GM18507 (cell line): Measurements from ENCODE around the gene NRP1.
"Not testable (repeated sequence)": the region's sequence is repeated elsewhere in the genome, so short reads cannot be mapped to it uniquely, and the experiment has no call there.

Experiments
- DNase-seq: peaks from one replicate; pipeline ENCODE4 v3.0.0; 2011; ENCODE audit warnings: low read depth; ENCODE audit not compliant: insufficient read length; ENCODE audit errors: extremely low spot score
- FAIRE-seq: peaks from 2 replicates; lab custom pipeline; 2011; peaks lifted over from hg19 to GRCh38; lab: Jason Lieb, UNC

Gene NRP1

DNA sequence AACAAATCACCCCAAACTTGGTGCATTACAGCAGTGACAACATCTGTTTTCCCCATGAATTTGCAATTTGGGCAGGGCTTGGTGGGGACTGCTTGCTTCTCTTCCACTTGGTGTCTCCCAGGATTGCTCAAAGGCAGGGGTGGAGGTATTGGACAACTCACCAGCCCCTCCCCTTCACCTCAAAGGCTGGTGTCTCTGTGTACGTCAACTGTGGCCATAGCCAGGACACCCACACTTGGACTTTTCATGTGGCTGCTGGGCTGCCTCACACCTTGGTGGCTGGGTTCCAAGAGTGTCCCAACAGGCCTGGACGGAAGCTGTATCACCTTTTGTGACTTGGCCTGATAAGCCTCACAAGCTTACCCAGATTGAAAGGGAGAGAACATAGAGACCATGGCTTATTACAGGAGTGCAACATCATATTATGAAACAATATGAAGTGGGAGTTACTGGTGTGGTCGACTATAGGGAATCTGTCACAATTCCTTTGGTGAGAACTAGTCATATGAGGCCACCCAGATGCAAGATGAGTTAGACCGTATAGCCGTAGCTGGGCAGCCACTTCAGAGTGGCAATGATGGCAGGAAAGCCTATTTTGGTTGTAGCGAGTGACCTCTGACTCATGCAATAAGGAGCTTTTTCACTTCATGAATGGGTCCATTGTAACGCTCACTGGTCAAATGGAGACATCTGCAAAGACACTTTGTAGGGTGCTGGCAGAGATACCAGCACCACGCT is 188.8 kb downstream of the NRP1 start:
- FAIRE-seq (no peak), DNase-seq (no peak)

DNA sequence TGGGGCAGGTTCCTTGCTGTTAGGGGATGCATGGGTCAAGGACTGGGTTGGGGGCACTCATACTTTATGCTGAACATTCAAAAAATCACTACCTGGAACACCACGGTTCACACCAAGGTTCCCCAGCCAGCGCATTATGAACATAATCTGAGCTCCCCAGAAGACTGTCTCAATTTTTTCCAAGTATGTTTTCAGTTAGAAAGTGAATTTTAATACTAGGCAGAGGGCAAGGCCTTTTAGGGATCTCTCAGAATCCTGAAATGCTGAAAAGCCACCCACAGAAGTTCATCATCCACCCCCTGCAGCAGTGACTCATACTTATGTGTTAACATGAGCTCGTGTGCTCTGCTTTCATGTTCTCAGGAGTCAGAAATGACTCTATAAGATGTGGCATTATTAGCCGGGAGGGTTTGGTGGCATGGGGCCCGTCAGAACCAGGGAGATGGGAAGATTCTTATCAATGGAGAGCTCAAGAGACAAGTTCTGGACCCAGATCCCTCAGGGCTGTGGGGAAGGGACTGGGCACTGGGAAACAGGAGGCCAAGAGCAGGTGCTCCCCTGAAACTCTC is 191.2 kb downstream of the NRP1 start:
- DNase-seq (no peak), FAIRE-seq (no peak)

DNA sequence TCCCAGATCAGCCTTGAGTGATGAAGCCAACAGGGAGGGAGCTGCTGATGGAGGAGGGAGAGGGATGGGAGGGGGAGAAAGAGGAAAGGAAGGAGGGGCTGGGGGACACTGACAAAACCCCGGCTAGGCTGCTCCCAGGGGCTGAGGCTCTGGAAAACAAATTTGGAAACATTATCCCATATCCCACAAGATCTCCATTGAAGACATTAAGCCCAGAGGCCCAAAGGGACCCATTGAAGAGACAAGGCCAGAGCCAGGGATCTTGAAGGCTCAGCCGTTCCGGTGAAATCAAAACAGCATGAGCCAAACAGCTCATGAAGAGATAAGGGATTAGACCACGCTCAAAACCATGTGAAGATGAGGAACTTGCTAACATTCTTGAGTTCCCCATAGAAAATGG is 192.2 kb downstream of the NRP1 start:
- DNase-seq (no peak), FAIRE-seq (no peak)

DNA sequence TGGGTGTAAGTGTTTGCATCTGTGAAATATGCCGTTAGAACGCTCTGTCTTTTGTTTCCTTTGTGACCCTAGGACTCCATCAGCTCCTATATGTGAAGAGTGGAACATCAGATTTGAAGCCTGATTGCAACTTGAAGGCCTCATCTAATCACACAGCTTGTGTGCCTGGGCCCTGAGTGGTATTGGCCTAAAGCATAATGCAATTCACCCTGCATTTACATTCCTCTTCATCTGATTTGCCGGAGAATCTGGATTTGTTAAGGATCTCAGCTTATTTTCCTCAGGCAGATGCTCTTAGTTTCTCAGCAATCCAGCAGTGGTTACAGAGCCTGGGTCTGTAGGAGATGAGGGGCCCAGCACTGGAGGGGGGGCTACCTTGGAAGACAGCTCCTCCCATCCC is 193.2 kb downstream of the NRP1 start:
- FAIRE-seq (no peak), DNase-seq (no peak)

DNA sequence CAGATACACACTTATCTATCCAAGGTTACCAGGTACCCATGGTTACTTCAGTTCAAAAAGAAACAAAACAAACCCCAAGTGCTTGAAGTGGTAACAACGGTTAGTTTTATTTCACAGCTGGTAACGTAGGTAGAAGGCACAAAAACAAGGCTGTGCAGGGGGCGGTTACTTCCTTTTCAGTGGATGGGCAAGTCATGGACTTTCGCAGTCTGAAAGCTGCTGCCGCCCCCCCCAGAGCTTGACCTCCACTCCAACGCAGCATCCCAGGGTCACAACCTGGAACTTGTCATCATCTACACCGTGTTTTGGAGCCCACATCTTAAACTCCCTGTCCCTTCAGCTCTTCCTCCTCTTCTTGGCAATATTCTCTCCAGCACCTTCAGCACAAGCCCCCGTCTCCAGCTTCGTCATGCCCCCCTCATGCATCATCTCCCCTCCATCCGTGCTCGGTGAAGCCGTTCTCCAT is 195.3 kb downstream of the NRP1 start:
- DNase-seq (no peak), FAIRE-seq (no peak)

DNA sequence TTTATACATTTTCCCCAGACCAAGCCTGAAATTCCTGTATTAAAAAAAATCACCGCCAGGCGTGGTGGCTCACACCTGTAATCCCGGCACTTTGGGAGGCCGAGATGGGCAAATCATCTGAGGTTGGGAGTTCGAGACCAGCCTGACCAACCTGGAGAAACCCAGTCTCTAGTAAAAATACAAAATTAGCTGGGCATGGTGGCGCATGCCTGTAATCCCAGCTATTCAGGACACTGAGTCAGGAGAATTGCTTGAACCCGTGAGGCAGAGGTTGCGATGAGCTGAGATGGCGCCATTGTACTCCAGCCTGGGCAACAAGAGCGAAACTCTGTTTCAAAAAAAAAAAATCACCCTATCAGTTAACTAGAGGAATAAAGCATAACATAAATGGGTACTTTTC is 195.8 kb downstream of the NRP1 start:
- DNase-seq, FAIRE-seq: not testable (repeated sequence)

GRCh38 chr10:33137356-33138005 is 197.0 kb downstream of the NRP1 start:
- DNase-seq: no peak
- FAIRE-seq: no peak

DNA sequence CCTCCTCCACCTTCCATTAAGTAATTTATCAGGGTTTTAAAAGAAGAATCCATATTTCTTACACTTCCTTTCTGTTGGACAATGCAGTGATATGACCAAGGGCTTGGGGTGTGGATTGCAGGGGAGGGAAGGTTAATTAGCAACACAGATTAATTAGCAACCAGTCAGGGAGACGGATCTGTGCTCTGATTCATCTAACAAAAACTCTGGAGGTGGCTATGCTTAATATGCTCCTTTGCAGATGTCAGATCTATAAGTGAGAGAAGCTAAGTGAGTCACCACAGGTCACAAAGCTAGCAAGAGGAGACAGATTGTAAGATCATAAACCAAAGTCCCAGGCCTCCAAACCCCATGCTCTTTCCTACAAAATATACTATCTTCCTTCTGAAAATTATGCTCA is 197.7 kb downstream of the NRP1 start:
- no peak for FAIRE-seq
- no peak for DNase-seq

DNA sequence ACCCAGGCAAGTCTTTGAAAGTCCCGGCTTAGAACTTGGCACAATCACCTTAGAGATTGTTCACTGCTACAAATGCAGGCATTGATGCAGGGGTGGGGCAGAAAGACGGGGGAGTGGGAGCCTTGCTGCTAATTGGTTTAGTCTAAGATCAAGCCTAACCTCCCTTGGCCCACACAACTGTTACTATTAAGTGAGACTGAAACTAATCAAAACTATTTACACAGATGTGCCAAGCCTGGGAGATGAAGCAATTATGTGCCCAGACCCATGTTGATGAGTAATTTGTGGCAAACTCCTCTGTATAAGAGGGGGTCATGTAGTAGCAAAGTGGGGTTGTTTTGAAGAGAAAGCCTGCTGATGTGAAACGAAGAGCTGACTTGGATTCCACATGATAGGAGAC is 198.2 kb downstream of the NRP1 start:
- DNase-seq (no peak), FAIRE-seq (no peak)

DNA sequence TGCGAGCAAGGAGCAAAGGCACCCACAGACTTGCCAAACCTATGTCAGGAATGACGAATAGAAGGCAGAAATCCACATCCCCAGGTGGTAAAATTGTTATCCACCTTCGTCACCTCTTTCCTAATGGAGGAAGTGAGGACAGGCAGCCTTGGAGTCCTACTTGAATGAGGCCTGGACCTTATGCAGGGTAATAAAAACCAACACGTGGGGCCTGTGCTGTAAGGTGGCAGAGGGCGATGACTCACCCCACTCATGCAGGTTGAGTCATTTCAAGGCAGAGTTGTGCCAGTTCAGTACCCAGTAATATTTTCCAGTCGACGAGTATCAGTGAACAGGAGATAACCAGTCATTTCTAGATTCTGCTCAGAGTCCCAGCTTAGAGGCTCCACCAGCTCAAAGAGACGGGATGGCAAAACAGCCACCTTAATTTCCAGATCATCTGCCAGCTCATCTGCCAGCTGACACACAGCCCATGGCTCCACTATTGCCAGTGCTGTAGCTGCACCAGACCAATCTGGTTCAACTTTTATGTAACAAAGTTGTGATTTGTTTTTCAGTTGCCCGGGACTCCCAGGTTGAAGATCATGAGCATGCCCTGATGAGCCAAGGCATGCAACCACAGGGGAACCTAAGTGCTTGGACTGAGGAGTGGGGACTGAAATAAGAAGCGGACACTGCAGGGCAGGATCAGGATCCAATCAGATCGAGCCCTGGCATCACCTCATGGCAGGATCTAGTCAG is 200.3 kb downstream of the NRP1 start:
- no peak for DNase-seq
- peak; percentile 29 for FAIRE-seq

DNA sequence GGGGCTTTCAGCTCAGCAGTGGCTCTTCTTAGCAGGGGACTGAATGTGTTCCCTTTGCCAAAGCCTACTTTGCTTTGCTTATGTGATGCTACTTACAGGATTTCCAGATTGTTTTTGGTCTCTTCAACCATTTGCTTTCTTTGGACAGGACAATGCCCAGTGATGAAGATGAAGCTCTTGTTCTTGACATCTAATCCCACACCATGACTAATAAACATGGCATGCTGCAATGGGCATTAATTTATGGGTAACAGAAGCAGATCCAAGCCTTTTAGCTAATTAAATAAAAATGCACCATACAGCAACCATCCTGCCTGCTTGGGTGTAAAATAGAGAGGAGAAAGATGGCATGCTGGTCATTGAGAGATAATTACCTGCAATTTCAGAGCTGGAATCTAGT is 200.9 kb downstream of the NRP1 start:
- no peak for DNase-seq

DNA sequence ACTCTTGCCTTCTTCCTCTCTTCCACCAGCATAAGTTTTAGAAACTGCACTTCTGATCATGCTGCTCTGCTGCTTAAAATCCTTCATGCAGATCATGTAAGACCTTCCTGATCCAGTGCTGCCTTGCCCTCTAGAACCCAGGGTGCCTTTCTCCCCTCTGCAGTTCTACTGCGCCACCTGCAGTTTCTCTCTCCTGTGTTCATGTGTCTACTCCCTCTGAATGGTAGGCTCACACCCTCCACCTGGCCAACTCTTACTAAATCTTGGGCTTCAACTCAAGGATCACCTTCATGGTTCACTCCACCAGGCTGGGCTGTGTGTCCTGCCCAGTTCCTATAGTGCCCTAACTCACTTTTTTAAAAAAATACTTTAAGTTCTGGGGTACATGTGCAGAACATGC is 201.8 kb downstream of the NRP1 start:
- FAIRE-seq (peak; percentile 15), DNase-seq (no peak)

More for the DNA sequence above, 200.9 kb downstream of the NRP1 start:
- no peak for FAIRE-seq

- DNase-seq: no peak
- no peak for FAIRE-seq
Measured at GRCh38 chr10:33129996-33130386, 204.5 kb downstream of the NRP1 start.

- no peak for DNase-seq
- FAIRE-seq: no peak
Measured at GRCh38 chr10:33129141-33129995, 205.1 kb downstream of the NRP1 start.

- FAIRE-seq (no peak), DNase-seq (no peak)
Measured at GRCh38 chr10:33127622-33128021, 206.8 kb downstream of the NRP1 start.
